GM12864 (cell line): ENCODE results near the gene DENND1A.
"Not testable (repeated sequence)": the region's sequence is repeated elsewhere in the genome, so short reads cannot be mapped to it uniquely, and the experiment has no call there.

Source experiments
- DNase-seq: peaks from one replicate; pipeline ENCODE4 v3.0.0-alpha.2; 2011; ENCODE audit warnings: low read depth
- H3K4me3 ChIP-seq: 2 replicates; pipeline ENCODE4 v1.5.1; 2011; ENCODE audit warnings: mild to moderate bottlenecking, low read depth, low read length, control low read depth
- CTCF ChIP-seq: IDR thresholded peaks from 2 replicates; pipeline ENCODE4 v1.5.1; 2011; ENCODE audit warnings: low read depth, mild to moderate bottlenecking, moderate library complexity, low read length, control low read depth, inconsistent platforms; ENCODE audit errors: missing control alignments

The DENND1A gene

GRCh38 chr9:123947326-123947725, 17.4 kb upstream of the DENND1A start:
- TF ChIP-seq CTCF: no peak
- no peak overlapping the region for H3K4me3 ChIP-seq
- DNase-seq: no peak

- TF ChIP-seq CTCF: no peak
- no peak overlapping the region for H3K4me3 ChIP-seq
- DNase-seq: no peak
Measured at GRCh38 chr9:123946101-123946821, 16.3 kb upstream of the DENND1A start.

GRCh38 chr9:123945532-123945931, 15.6 kb upstream of the DENND1A start:
- no peak for DNase-seq
- TF ChIP-seq CTCF: no peak

GRCh38 chr9:123944464-123944863, 14.5 kb upstream of the DENND1A start:
- not testable (repeated sequence) for DNase-seq

More at GRCh38 chr9:123945532-123945931, 15.6 kb upstream of the DENND1A start:
- H3K4me3 ChIP-seq: no peak overlapping the region

GRCh38 chr9:123943671-123944070, 13.7 kb upstream of the DENND1A start:
- DNase-seq: no peak
- no peak for TF ChIP-seq CTCF
- no peak overlapping the region for H3K4me3 ChIP-seq

More at GRCh38 chr9:123944464-123944863, 14.5 kb upstream of the DENND1A start:
- not testable (repeated sequence) for H3K4me3 ChIP-seq

GRCh38 chr9:123942542-123942941, 12.6 kb upstream of the DENND1A start:
- TF ChIP-seq CTCF: no peak
- H3K4me3 ChIP-seq: no peak overlapping the region
- DNase-seq: no peak

GRCh38 chr9:123941524-123942070, 11.7 kb upstream of the DENND1A start:
- DNase-seq: no peak
- no peak overlapping the region for H3K4me3 ChIP-seq
- TF ChIP-seq CTCF: no peak
